ENCODE data around the gene PGAP3.
"Not testable (repeated sequence)": the region's sequence is repeated elsewhere in the genome, so short reads cannot be mapped to it uniquely, and the experiment has no call there.

The PGAP3 gene

GRCh38 chr17:39715375-39716072 is 27.7 kb upstream of the PGAP3 start:
- no peak for DNase-seq (ENCODE audit: low spot score)

GRCh38 chr17:39714234-39714633 is 26.4 kb upstream of the PGAP3 start:
- no peak for DNase-seq (ENCODE audit: low spot score)

GRCh38 chr17:39711851-39712250 is 24.0 kb upstream of the PGAP3 start:
- no peak for DNase-seq (ENCODE audit: low spot score)

GRCh38 chr17:39711071-39711470 is 23.2 kb upstream of the PGAP3 start:
- not testable (repeated sequence) for DNase-seq (ENCODE audit: low spot score)

- DNase-seq (ENCODE audit: low spot score) = no peak
Observed at GRCh38 chr17:39709998-39710964, 22.4 kb upstream of the PGAP3 start.

GRCh38 chr17:39709319-39709997 is 21.6 kb upstream of the PGAP3 start:
- DNase-seq (ENCODE audit: low spot score) = no peak

GRCh38 chr17:39706921-39707337 is 19.1 kb upstream of the PGAP3 start:
- DNase-seq (ENCODE audit: low spot score) = no peak

- DNase-seq (ENCODE audit: low spot score) = no peak
Observed at GRCh38 chr17:39706383-39706782, 18.5 kb upstream of the PGAP3 start.

GRCh38 chr17:39705786-39706348 is 18.0 kb upstream of the PGAP3 start:
- DNase-seq (ENCODE audit: low spot score) = no peak

- DNase-seq (ENCODE audit: low spot score) = no peak
Observed at GRCh38 chr17:39704821-39705551, 17.1 kb upstream of the PGAP3 start.

- no peak for DNase-seq (ENCODE audit: low spot score)
Observed at GRCh38 chr17:39703913-39704312, 16.1 kb upstream of the PGAP3 start.

GRCh38 chr17:39702901-39703893 is 15.3 kb upstream of the PGAP3 start:
- DNase-seq (ENCODE audit: low spot score) = no peak

GRCh38 chr17:39701784-39702422 is 14.0 kb upstream of the PGAP3 start:
- DNase-seq (ENCODE audit: low spot score) = no peak

- no peak for DNase-seq (ENCODE audit: low spot score)
Observed at GRCh38 chr17:39701012-39701783, 13.3 kb upstream of the PGAP3 start.

GRCh38 chr17:39700148-39700987 is 12.5 kb upstream of the PGAP3 start:
- DNase-seq (ENCODE audit: low spot score) = no peak

GRCh38 chr17:39699818-39700147 is 11.9 kb upstream of the PGAP3 start, which contains the start of gene ERBB2:
Gene ERBB2 (plus strand): TSS chr17:39700064. CDS start chr17:39700239, 175 bp downstream.
- DNase-seq (ENCODE audit: low spot score) = no peak

GRCh38 chr17:39699157-39699817 is 11.4 kb upstream of the PGAP3 start:
- DNase-seq (ENCODE audit: low spot score) = not testable (repeated sequence)

Data from hematopoietic multipotent progenitor cell treated with erythropoietin and hydrocortisone succinate and interleukin-3 and kit ligand, for 15 days (in vitro differentiated cells).